D721Med (cell line): Measurements from ENCODE around the gene ZBED2.

Experiments used
- DNase-seq: peaks from one replicate; pipeline ENCODE4 v3.0.0; 2011; ENCODE audit warnings: low spot score; ENCODE audit not compliant: insufficient read length
- FAIRE-seq: peaks from 2 replicates; lab custom pipeline; 2011; peaks lifted over from hg19 to GRCh38; lab: Jason Lieb, UNC
- TF ChIP-seq, protein P1 (sequence below): IDR thresholded peaks from 2 replicates; pipeline ENCODE4 v1.5.1; 2012; ENCODE audit warnings: mild to moderate bottlenecking, control low read depth; ENCODE audit not compliant: insufficient read depth; ENCODE audit errors: missing control alignments

The ZBED2 gene

DNA sequence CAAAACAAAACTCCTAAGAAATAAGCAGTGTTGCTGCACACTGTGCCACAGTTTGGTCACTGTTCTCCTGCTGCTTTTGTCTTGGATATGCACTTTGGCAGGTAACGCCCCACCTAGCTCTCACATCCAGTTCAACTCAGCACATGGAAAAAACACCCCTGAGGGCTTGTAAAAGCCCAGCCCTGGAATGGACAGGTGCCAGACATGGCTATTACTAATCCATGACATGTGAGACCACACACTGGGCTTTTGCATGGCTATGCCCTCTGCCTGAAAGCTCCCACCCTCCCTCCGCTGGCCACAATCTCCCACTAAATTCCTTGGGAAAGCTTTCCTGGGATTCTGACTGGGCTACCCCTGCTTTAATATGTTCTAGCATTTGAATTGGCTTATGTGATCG is 24.7 kb upstream of the ZBED2 start:
- FAIRE-seq (no peak), DNase-seq (no peak)
- TF ChIP-seq, protein P1, sequence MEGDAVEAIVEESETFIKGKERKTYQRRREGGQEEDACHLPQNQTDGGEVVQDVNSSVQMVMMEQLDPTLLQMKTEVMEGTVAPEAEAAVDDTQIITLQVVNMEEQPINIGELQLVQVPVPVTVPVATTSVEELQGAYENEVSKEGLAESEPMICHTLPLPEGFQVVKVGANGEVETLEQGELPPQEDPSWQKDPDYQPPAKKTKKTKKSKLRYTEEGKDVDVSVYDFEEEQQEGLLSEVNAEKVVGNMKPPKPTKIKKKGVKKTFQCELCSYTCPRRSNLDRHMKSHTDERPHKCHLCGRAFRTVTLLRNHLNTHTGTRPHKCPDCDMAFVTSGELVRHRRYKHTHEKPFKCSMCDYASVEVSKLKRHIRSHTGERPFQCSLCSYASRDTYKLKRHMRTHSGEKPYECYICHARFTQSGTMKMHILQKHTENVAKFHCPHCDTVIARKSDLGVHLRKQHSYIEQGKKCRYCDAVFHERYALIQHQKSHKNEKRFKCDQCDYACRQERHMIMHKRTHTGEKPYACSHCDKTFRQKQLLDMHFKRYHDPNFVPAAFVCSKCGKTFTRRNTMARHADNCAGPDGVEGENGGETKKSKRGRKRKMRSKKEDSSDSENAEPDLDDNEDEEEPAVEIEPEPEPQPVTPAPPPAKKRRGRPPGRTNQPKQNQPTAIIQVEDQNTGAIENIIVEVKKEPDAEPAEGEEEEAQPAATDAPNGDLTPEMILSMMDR: no peak

DNA sequence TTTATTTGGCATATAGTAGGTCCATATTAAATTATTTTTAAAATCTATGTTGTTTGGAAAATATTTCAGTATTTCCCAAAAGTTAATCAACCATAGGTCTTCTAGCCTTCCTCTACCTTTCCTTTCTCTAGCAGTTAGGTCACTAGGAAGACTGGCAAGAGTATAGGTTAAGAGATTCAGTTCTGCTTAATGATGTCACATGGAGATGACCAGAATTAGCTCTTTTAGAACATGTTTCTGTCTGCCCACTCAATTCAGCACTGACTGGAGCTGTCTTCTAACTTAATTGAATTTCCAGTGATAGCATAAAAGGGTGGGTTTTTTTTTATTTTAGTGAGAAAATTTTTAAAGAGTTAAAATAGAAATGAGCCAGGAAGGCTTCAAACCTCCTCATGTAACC is 23.8 kb upstream of the ZBED2 start:
- DNase-seq (no peak), FAIRE-seq (no peak)
- TF ChIP-seq, protein P1: no peak

DNA sequence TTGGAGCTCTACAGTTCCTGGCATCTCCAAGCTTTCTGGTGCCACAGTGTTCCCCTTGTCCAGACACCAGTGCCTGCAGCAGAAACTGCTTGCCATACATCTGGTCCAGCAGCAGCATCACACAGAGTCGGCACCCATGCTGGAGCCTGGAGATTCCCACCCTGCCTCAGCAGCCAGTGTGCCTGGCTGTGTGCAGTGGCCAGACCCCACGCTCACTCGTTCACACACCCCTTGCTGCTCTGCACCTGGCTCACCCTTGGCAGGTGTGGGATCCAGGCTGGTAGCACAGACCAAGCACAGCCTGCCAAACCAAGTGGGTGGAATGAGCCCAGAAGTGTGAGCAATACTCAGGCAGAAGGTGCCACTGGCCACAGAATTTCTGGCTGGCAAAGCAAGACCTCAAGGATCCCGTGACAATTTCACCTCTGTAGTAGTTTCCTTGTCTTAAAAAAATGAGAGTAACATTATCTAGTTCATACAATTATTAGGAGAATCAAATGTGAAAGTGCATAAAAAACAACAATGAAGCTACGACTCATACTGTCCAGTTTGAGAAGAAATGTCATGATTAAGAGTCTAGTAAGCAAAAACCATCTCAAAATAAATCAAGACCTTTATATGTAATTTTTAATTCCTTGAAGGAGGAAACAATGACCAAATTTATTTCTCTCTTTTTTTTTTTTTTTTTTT is 22.9 kb upstream of the ZBED2 start:
- no peak for DNase-seq
- no peak for FAIRE-seq
- TF ChIP-seq, protein P1: no peak

DNA sequence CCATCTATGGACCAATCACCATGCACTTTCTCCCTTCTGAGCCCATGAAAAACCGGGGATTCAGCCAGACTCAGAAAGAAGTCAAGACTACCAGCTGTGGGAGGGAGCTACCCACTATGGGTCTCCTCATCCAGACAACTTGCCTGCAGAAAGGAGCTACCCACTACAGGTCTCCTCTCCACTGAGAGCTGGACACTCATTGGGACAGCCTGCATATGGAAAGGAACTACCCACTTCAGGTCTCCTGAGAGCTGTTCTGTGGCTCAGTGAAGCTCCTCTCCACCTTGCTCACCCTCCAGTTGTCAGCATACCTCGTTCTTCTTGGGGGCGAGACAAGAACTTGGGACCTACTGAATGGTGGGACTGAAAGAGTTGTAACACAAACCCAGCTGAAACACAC is 22.3 kb upstream of the ZBED2 start:
- DNase-seq: no peak
- no peak for FAIRE-seq
- TF ChIP-seq, protein P1: no peak

DNA sequence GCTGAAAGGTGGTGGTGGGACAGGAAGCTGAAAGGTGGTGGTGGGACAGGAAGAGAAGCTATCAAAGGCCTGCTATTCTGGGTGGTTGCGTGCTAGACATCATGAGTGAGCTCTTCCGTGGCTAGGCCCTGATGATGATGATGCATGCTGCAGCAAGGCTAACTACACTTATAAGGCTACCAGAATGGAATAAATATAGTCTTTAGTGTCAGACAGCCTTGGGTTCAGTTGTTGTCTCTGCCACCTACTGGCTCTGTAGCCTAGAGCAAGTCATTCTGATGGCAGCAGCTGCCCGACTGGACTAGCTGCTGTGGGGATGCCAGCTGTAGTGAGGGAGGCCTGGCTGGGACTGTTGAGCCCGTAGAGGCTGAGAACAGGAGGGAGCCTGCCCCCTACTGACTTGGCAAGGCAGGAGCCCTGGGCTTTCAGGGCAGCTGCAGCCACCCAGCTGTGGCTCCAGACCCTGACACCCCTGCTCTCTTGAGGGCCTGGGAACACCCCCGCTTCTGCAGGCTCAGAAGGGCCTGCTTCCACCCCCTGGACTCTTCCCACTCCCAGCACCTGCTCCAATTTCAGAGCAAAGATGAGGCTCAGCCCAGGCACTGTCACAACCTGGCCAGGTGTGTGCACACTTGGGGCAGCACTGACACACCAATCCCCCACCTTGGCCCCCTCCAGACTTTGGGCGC is 21.4 kb upstream of the ZBED2 start:
- no peak for FAIRE-seq
- DNase-seq: no peak
- TF ChIP-seq, protein P1: no peak

DNA sequence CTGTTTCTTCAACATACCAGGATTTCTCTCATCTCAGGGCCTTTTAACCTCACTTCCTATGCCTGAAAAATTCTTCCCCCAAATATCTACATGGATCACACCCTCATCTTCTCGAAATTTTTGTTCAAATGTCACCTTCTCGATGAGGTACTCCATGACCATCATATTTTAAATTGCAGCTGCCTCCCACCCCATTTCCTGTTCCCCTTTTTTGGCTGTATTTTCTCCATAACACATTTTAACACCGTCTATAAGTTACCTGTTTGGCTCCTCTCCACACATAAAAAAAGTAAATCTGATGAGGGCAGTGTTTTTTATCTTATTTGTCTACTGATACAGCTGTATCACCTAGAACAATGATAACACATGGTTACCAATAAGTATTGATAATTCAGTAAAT is 20.7 kb upstream of the ZBED2 start:
- no peak for FAIRE-seq
- TF ChIP-seq, protein P1: no peak

DNA sequence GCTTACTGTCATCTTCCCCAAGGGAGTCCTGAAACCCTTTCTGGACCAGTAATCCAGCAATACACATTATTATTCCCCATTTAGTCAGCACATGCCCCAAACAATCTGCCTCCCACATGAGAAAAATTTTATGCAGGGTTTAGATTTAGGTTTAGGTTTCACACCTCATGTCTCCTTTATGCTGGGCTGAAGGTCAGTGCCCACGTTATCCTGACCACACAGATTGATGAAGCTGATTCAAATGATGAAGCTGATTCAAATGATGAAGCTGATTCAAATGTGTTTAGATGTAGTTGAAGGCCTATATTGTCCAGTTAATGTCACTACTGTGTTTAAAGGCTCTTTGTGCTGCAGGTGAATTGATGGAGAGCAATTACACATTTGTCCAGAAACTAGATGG is 18.1 kb upstream of the ZBED2 start:
- FAIRE-seq (no peak), DNase-seq (no peak)
- TF ChIP-seq, protein P1: no peak

More for the DNA sequence above, 20.7 kb upstream of the ZBED2 start:
- no peak for DNase-seq
